Suprapubic skin (tissue), 4 donors: ENCODE results near the gene CEP350.

Experiments used
- POLR2A ChIP-seq, 2 donors: fragments of 450-650 bp; IDR thresholded peaks; one replicate each; pipeline ENCODE4 v1.6.1; 2017; ENCODE audit warnings: antibody characterized with exemption in 2 of 2, mild to moderate bottlenecking in 2 of 2, moderate library complexity in 2 of 2
- POLR2AphosphoS5 ChIP-seq, 3 donors: sonication (generic); formaldehyde crosslinking; IDR thresholded peaks; one replicate each; pipeline ENCODE4 v1.6.1; 2017; ENCODE audit warnings: antibody characterized with exemption in 3 of 3
- TF ChIP-seq, protein P1 (sequence below), 2 donors: fragments of 200-600 bp in 1 of 2; fragments of 450-650 bp in 1 of 2; sonication (generic) in 1 of 2; IDR thresholded peaks; one replicate each; pipeline ENCODE4 v1.5.1; 2016 to 2019; ENCODE audit warnings: antibody characterized with exemption in 2 of 2, mild to moderate bottlenecking in 1 of 2, moderate library complexity in 1 of 2

DNA sequence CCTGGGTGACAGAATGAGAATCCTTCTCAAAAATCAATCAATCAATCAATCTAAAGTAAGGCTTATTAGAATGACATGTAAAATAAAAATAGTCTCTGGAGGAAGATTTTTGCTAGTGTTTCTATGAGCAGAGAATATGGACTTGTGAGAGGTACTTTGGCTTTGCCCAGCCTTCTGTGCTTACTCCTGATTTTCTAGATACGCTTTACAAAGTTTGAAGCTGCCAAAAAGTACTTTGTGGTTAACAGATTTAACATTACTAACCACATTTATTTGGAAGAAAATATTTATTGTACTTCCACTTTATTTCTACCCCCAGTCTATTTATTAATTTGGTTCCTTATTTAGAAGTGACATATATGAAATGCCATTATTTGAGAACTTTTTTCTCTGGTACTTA lies 41.0 kb downstream of the CEP350 start:
- TF ChIP-seq, protein P1, sequence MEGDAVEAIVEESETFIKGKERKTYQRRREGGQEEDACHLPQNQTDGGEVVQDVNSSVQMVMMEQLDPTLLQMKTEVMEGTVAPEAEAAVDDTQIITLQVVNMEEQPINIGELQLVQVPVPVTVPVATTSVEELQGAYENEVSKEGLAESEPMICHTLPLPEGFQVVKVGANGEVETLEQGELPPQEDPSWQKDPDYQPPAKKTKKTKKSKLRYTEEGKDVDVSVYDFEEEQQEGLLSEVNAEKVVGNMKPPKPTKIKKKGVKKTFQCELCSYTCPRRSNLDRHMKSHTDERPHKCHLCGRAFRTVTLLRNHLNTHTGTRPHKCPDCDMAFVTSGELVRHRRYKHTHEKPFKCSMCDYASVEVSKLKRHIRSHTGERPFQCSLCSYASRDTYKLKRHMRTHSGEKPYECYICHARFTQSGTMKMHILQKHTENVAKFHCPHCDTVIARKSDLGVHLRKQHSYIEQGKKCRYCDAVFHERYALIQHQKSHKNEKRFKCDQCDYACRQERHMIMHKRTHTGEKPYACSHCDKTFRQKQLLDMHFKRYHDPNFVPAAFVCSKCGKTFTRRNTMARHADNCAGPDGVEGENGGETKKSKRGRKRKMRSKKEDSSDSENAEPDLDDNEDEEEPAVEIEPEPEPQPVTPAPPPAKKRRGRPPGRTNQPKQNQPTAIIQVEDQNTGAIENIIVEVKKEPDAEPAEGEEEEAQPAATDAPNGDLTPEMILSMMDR (IDR thresholded peaks at IDR 0.05) = no peak
- TF ChIP-seq POLR2A (IDR thresholded peaks at IDR 0.05) (no peak), POLR2AphosphoS5 (IDR thresholded peaks at IDR 0.05) (no peak)
